NCI-H774 (cell line): Measurements from ENCODE around the gene FIGN.

Source experiments
- DNase-seq: peaks from one replicate; lab custom pipeline; 2025; lab: John Stamatoyannopoulos, UW

The FIGN gene

GRCh38 chr2:163662141-163662780 lies 73.5 kb downstream of the FIGN start:
- DNase-seq: no peak

- DNase-seq: no peak
Observed at GRCh38 chr2:163659224-163659623, 76.6 kb downstream of the FIGN start.

DNA sequence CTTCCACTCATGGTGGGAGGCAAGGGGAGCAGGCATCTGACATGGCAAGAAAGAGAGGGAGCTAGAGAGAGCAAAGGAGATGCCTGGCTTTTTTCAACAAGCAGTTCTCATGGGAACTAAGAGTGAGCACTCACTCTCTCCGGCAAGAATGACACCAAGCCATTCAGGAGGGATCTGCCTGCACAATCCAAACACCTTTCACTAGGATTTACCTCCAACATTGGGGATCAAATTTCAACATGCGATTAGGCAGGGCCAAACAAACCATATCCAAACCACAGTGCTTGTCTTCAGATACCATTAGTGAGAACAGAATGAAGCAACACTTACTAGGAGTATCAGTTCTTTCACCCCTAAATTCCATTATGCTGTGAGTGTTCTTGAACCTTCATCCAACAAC lies 77.3 kb downstream of the FIGN start:
- DNase-seq: no peak

DNA sequence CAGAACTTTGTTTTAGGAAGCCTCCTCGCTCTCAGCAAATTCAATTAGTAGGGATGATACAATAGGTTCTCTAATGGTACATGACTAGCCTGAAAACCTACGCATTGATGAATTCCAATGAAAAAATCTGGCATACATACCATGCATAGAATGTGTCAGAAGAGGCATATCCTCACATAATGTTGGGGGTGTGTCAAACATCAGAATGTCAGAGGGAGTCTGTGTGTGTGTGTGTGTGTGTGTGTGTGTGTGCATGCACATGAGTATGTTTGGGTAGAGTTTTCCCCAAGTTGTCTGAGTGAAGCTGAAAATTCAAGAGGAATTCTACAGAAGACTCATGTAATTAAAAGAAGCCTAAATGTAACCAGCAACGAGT lies 78.5 kb downstream of the FIGN start:
- DNase-seq: no peak

GRCh38 chr2:163656622-163657280 lies 79.1 kb downstream of the FIGN start:
- DNase-seq: no peak

DNA sequence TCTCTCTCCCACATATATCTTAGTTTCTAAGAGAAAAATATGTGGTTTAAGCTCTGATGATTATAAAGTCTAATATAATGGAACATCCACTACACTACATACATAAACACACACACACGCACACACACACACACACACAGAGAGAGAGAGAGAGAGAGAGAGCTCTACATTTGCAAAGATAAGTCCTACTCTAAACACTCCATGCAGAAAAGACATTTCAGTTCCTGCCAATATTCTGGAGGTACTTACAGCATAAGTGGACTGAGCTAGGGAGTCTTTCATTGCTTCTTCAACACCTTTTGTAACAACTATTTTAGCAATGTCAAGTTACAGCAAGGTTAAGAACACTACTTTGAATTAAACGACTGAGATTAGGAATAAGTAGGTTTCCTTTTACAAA lies 80.1 kb downstream of the FIGN start:
- DNase-seq: no peak

DNA sequence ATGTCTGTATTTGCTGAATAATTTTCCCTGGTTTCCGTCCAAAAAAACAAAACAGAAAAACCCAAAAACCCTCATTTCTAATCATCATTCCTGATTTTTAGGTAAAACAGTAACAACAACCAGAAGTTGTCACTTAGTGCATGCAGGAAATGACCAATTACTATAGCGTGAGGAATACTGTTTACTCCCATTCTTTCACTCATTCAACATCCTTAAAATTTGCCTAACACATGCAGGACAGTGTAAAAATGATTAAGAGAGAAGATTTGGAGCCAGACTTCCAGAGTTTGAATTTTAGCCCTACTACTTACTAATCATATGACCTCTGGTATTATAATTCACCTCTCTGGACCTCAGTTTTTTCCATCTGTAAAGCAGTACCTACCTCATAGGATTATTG lies 83.1 kb downstream of the FIGN start:
- DNase-seq: no peak

DNA sequence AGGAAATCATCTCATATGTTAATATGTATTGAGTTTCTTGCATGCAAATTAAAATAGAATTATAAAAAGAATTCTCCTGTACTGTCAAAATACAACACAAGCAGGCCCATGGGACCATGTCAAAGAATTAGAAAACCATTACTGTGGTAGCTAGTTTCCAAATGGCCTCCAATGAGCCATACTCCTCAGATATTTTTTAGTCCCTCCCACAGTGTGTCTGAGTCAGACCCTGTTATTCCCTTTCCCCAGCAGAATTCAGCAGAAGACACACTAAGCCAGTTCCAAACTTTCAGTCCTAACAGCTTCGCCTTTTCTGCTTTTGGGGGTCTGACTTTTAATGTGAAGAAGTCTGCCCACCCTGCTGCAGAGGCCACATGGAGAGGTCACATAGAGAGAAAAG lies 86.7 kb downstream of the FIGN start:
- no peak for DNase-seq

DNA sequence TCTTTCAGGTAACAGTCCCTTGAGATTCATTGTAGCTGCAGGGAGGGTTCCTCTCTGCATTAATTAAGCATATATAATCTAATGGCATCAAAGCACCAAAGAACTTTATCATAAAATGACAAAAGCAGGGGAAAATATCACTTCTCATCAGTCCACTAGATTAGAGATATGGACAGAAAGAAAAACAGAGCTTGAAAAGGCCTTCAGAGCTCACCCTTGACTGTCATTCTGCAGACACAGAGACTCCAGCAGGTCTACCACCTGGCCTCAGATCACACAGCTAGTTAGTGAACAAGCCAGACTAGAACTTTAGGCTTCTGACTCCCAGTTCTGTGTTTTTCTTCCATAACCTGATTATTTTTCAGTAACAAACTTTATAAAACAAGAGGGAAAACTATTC lies 88.5 kb downstream of the FIGN start:
- no peak for DNase-seq

GRCh38 chr2:163646687-163647086 lies 89.1 kb downstream of the FIGN start:
- peak; percentile 31 for DNase-seq

- DNase-seq: no peak
Observed at GRCh38 chr2:163644238-163644637, 91.6 kb downstream of the FIGN start.

- no peak for DNase-seq
Observed at GRCh38 chr2:163641986-163642385, 93.8 kb downstream of the FIGN start.

DNA sequence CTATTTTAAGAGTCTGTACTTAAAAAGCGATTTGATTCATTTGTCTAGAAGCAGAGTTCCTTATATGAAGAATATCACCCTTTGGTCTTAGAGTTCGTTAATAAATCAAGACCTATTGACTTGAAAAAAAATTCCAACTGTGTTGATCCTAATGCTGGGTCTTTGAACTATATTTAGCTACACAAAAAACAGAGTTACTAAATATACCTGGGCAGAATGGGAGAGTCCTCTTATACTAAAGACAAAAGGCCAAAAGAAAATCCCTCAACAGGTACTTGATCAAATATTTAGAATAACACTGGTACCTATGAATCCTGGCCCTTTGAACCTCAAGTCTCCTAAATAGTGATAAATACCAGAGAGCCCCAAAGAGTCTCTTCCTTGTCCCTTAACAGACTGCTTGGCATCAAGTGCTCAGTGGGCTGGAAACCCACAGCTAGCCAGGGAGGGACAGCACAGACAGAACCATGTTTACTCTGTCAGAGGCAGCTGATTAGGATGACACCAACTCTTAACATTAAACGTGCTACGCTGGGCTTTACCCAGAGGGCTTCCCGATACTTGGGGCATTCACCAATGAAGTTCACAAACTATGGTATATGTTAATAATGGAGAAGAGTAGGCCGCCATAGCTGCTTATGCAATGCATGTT lies 95.1 kb downstream of the FIGN start:
- no peak for DNase-seq

- no peak for DNase-seq
Observed at GRCh38 chr2:163637871-163638270, 97.9 kb downstream of the FIGN start.

DNA sequence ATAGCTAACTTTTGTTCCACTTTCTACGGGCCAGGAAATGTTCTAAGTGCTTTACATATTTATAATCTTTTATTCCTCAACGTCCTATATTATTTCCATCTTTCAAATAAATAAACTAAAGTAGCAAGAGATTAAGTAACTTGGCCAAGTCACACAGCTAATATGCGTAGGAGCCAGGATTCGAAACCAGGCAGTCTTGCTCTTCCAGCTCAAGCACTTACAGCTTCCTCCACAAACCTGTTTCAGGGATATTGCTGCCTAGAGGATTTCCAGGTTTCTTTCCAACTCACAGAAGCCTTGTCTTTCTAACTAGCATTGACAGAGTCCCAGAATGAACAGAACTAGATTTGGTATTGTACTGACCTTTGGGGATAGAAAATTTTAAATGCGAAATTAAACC lies 102.5 kb downstream of the FIGN start:
- DNase-seq: no peak

DNA sequence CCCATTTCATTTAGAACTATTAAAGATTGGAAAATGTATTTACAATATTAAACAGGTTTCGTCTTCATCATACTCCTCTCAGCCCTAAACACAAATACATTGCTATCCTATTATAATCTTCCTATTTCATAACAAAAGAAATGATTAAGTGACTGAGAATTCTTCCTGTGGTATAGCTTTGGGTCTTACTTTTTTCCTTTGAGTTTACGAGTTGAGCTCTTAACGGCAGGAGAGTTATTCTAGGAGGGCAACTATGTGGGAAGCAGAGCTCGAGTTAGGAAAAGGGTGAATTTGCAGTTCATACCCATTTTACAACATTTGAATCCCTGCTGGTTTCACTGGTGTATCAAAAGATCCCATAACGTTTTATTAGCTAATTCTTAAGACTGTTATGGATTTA lies 105.0 kb downstream of the FIGN start:
- no peak for DNase-seq

GRCh38 chr2:163626639-163627109 lies 109.1 kb downstream of the FIGN start:
- no peak for DNase-seq

DNA sequence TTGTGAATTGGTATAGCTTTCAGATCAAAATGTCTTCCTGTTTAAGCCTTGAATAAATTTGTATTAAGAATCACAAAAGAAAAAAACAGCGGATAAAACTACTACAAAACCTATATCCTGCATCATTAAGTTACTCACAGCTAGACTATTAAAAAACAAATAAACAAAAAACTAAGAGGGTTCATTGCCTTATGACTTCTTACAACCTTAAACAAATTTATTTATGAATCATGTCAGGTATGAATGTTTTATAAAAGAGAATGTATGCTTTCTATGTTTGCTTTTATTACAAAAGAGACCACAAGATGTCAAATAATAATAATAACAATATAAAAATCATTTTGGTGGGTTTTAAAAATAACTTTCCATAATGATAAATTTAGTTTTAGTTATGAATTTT lies 109.6 kb downstream of the FIGN start:
- DNase-seq: no peak

DNA sequence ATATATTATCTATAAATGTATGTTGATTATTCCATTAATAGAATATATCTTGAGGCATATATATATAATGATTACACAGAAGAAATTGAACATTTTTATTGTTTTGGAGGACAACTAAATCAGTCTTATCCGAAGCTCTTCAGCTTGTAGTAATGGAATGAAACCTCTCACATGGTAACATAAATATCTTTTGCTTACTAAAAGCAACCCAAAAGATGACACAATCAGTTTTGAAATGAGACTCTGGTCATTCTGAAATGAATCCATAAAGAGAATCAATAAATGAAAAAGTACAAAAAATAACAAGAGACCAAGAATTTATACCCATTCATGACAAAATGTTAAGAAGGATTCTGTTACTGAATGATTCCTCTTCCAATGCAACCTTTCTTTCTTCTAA lies 110.2 kb downstream of the FIGN start:
- no peak for DNase-seq

GRCh38 chr2:163621445-163622004 lies 114.3 kb downstream of the FIGN start:
- DNase-seq: no peak

DNA sequence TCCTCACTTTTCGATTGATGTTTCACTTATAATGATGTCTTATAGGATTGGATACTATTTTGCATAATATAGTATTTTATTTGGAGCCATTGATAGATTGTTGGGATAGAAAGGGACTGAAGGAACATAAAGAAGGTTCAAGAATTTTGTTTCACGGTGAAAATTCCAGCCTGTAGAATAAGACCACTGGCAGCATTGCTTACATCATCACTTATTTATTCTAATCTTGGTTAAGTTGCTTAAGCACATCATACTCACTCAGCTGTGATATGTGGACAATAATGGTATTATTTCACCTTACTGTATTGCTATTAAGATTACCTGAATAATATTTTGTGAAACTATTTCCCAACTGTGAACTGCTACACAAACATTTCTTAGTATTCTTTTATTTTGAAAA lies 118.3 kb downstream of the FIGN start:
- DNase-seq: no peak

DNA sequence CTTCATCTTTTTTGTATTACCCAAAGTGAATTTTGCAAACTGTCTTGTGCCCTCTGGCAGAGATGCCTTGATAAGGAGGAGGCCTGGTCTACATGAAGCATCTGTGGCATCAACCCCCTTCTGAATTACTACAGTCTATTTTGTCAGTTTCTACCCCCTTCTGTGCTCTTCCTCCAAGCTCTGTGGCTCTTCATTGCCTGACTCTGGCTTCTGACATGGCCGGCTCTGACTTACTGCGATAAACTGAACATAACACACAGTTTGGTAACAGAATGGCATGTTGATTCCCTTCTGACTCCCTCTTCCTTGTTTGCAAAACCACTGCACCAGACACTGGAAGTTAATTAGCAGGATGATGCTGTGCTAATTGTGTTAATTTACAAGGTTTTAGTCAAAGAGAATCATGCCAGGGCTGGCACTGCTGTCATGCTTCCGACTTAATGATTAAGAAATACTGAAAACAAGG lies 122.5 kb downstream of the FIGN start:
- DNase-seq: no peak

GRCh38 chr2:163612332-163612731 lies 123.5 kb downstream of the FIGN start:
- no peak for DNase-seq
